Liver (tissue), 9 donors: Measurements from ENCODE around the gene ZNF587. TPM values are rescaled to one million over a fixed set of nuclear protein-coding genes. Genes with fewer than 3 reads are reported as not detected.
"Not testable (repeated sequence)": the region's sequence is repeated elsewhere in the genome, so short reads cannot be mapped to it uniquely, and the experiment has no call there.

Experiments used
- DNase-seq: peaks from one replicate; pipeline ENCODE4 v3.0.0-alpha.2; 2017; ENCODE audit warnings: low spot score
- H3K27ac ChIP-seq, 2 donors: one replicate each; pipeline ENCODE4 v1.7.0; 2013; ENCODE audit warnings: inconsistent platforms in 2 of 2, low read length in 2 of 2, control low read depth in 1 of 2, low read depth in 1 of 2, mild to moderate bottlenecking in 1 of 2
- H3K27me3 ChIP-seq, 4 donors: one replicate each; pipeline versions ENCODE4 v1.6.1 to v1.7.0; 2013; ENCODE audit warnings: low read length in 3 of 4, inconsistent platforms in 1 of 4, mild to moderate bottlenecking in 1 of 4, moderate library complexity in 1 of 4; ENCODE audit not compliant: control insufficient read depth in 4 of 4, insufficient read depth in 4 of 4
- H3K36me3 ChIP-seq, 4 donors: one replicate each; pipeline versions ENCODE4 v1.6.1 to v1.7.0; 2013; ENCODE audit warnings: low read length in 3 of 4, mild to moderate bottlenecking in 3 of 4, low read depth in 1 of 4, moderate library complexity in 1 of 4; ENCODE audit not compliant: control insufficient read depth in 4 of 4, insufficient read depth in 3 of 4
- H3K4me1 ChIP-seq, 4 donors: one replicate each; pipeline versions ENCODE4 v1.6.1 to v1.7.0; 2013; ENCODE audit warnings: low read length in 3 of 4, mild to moderate bottlenecking in 3 of 4, moderate library complexity in 1 of 4; ENCODE audit not compliant: control insufficient read depth in 4 of 4, insufficient read depth in 4 of 4
- H3K4me3 ChIP-seq, 3 donors: one replicate each; pipeline versions ENCODE4 v1.6.1 to v1.7.0; 2013; ENCODE audit warnings: low read length in 3 of 3, control low read depth in 1 of 3, low read depth in 1 of 3, mild to moderate bottlenecking in 1 of 3
- H3K9ac ChIP-seq, 2 donors: one replicate each; pipeline ENCODE4 v1.7.0; 2013; ENCODE audit warnings: low read length in 2 of 2, mild to moderate bottlenecking in 2 of 2, moderate library complexity in 2 of 2, control low read depth in 1 of 2, low read depth in 1 of 2
- H3K9me3 ChIP-seq, 4 donors: one replicate each; pipeline versions ENCODE4 v1.6.1 to v1.7.0; 2013; ENCODE audit warnings: low read length in 3 of 4; ENCODE audit not compliant: control insufficient read depth in 4 of 4
- CTCF ChIP-seq: fragments of 150-350 bp; IDR thresholded peaks from 2 replicates; pipeline ENCODE4 v1.5.1; 2017; ENCODE audit warnings: improper control_type of control experiment, low read depth, low read length; ENCODE audit not compliant: missing input control
- FOXA1 ChIP-seq: IDR thresholded peaks from 2 replicates; pipeline ENCODE4 v1.6.1; 2016; ENCODE audit warnings: antibody characterized with exemption
- FOXA2 ChIP-seq: IDR thresholded peaks from 2 replicates; pipeline ENCODE4 v1.6.1; 2016; ENCODE audit warnings: antibody characterized with exemption
- GABPA ChIP-seq, 2 donors: IDR thresholded peaks in 1 of 2; conservative IDR thresholded peaks in 1 of 2; 2 replicates each; pipeline ENCODE4 v1.6.1; 2016; ENCODE audit warnings: antibody characterized with exemption in 2 of 2, mild to moderate bottlenecking in 1 of 2, moderate library complexity in 1 of 2
- HNF4A ChIP-seq, 2 donors: conservative IDR thresholded peaks; 2 replicates each; pipeline ENCODE4 v1.6.1; 2016; ENCODE audit warnings: antibody characterized with exemption in 2 of 2, mild to moderate bottlenecking in 2 of 2
- JUND ChIP-seq, 2 donors: IDR thresholded peaks; 2 replicates each; pipeline ENCODE4 v1.6.1; 2016; ENCODE audit warnings: antibody characterized with exemption in 2 of 2
- MAX ChIP-seq: IDR thresholded peaks from 2 replicates; pipeline ENCODE4 v1.6.1; 2016; ENCODE audit warnings: antibody characterized with exemption
- NR2F2 ChIP-seq: IDR thresholded peaks from 2 replicates; pipeline ENCODE4 v1.6.1; 2016; ENCODE audit warnings: antibody characterized with exemption
- RAD21 ChIP-seq, 2 donors: IDR thresholded peaks; 2 replicates each; pipeline ENCODE4 v1.6.1; 2016; ENCODE audit warnings: antibody characterized with exemption in 2 of 2, mild to moderate bottlenecking in 2 of 2
- RXRA ChIP-seq, 2 donors: IDR thresholded peaks; 2 replicates each; pipeline ENCODE4 v1.6.1; 2017 to 2018; ENCODE audit warnings: antibody characterized with exemption in 2 of 2, mild to moderate bottlenecking in 1 of 2
- SP1 ChIP-seq: IDR thresholded peaks from 2 replicates; pipeline ENCODE4 v1.6.1; 2018; ENCODE audit warnings: antibody characterized with exemption, mild to moderate bottlenecking
- TAF1 ChIP-seq: conservative IDR thresholded peaks from 2 replicates; pipeline ENCODE4 v1.6.1; 2016; ENCODE audit warnings: antibody characterized with exemption, mild to moderate bottlenecking
- YY1 ChIP-seq: IDR thresholded peaks from 2 replicates; pipeline ENCODE4 v1.6.1; 2016; ENCODE audit warnings: antibody characterized with exemption, mild to moderate bottlenecking
- WGBS: extraction: QIAGEN DNeasy Blood & Tissue Kit; methylation state at CpG from one replicate; pipeline ENCODE4 v1.1.7; 2013; 5-methylcytosine and 5-hydroxymethylcytosine counted together
- polyA plus RNA-seq, 2 donors: library from polyadenylated mRNA; stranded (reverse) in 1 of 2; unstranded in 1 of 2; fragments of 200-250 nt in 1 of 2; fragments of >200 nt in 1 of 2; fragmentation: Nextera tagmentation in 1 of 2; extraction: Ambion mirVana in 1 of 2; gene quantifications; one replicate each; pipeline versions ENCODE4 v1.2.1 to v1.2.3, GENCODE V29; 2013 to 2015
- total RNA-seq, 2 donors: library from RNA; depleted of rRNA; stranded (reverse); fragments of >200 nt; gene quantifications; one replicate each; pipeline ENCODE4 v1.2.3, GENCODE V29; 2014
- donor health status: healthy.
- donor health status: healthy.
- donor health status: healthy.
- donor health status: healthy.
- donor health status: healthy.

ZNF587 gene
- total and polyA plus RNA-seq, 4 donors = 2.7 to 27.8 (median 9.2) TPM

- TF ChIP-seq TAF1 = no peak
- no peak for TF ChIP-seq FOXA1
- TF ChIP-seq SP1 = no peak
- TF ChIP-seq FOXA2 = no peak
- no peak for TF ChIP-seq GABPA (IDR thresholded peaks at IDR 0.05 in 1 of 2, conservative IDR thresholded peaks at IDR 0.05 in 1 of 2)
Measured at GRCh38 chr19:57829316-57829715, 20.3 kb upstream of the ZNF587 start (continued).

- Histone ChIP-seq H3K9me3 (no peaks in the 10 kb centered on the region), H3K27me3 (no peaks in the 10 kb centered on the region), H3K27ac (peak within 1 kb of the TSS; percentile 40 to 79), H3K36me3 (no peaks in the 10 kb centered on the region), H3K9ac (peak within 1 kb of the TSS in 1 of 2 donors; percentile 22), H3K4me3 (peak within 1 kb of the TSS in 2 of 3 donors; percentile 39 to 63), H3K4me1 (peaks cover 0 to 3% (median 1%) of the 10 kb centered on the region in 4 donors)
- peak; percentile 82 for DNase-seq
- peak in 1 of 2 donors; percentile 15 for TF ChIP-seq JUND (IDR thresholded peaks at IDR 0.05)
- TF ChIP-seq GABPA (IDR thresholded peaks at IDR 0.05 in 1 of 2, conservative IDR thresholded peaks at IDR 0.05 in 1 of 2) = peak; percentile 87 to 90
- peak; percentile 30 for TF ChIP-seq CTCF
- TF ChIP-seq YY1 = peak; percentile 98
- TF ChIP-seq MAX = no peak
- TF ChIP-seq SP1 = peak; percentile 38
- TF ChIP-seq NR2F2 = peak; percentile 76
- peak; percentile 48 to 58 for TF ChIP-seq RAD21 (IDR thresholded peaks at IDR 0.05)
- TF ChIP-seq TAF1 = no peak
- TF ChIP-seq RXRA (IDR thresholded peaks at IDR 0.05) = peak; percentile 49 to 88
- peak in 1 of 2 donors; percentile 31 for TF ChIP-seq HNF4A (conservative IDR thresholded peaks at IDR 0.05)
- 36% methylated on average over 22 of the region's 22 CpGs for WGBS
Measured at GRCh38 chr19:57830071-57830602, 19.5 kb upstream of the ZNF587 start, which contains the start of gene ZNF587B. Gene ZNF587B, plus strand, starts transcription at chr19:57830299. Its CDS starts 230 bp downstream, at chr19:57830529.

- not testable (repeated sequence) for H3K9ac ChIP-seq, DNase-seq, H3K4me3 ChIP-seq, H3K4me1 ChIP-seq, H3K27me3 ChIP-seq, H3K27ac ChIP-seq, H3K9me3 ChIP-seq
- WGBS = 96% methylated on average over 5 of the region's 5 CpGs
- H3K36me3 ChIP-seq = peaks cover 4 to 21% (median 8%) of the 10 kb centered on the region in 4 donors
Measured at GRCh38 chr19:57836991-57837390, 12.7 kb upstream of the ZNF587 start.

- WGBS = 96% methylated on average over 5 of the region's 5 CpGs
- not testable (repeated sequence) for H3K9me3 ChIP-seq, H3K4me3 ChIP-seq, H3K9ac ChIP-seq, DNase-seq, H3K4me1 ChIP-seq, H3K27ac ChIP-seq, H3K27me3 ChIP-seq
- H3K36me3 ChIP-seq = peaks cover 5 to 25% (median 8%) of the 10 kb centered on the region in 4 donors
Measured at GRCh38 chr19:57838622-57839191, 11.0 kb upstream of the ZNF587 start.
